ENCODE measurements around the gene ITPRIPL2.

The ITPRIPL2 gene

GRCh38 chr16:19084139-19084538, 29.6 kb upstream of the ITPRIPL2 start:
- Histone ChIP-seq H3K9ac (ENCODE audit: low read length) (no peak overlapping the region), H3K4me1 (ENCODE audit: control insufficient read depth, insufficient read depth, low read length) (peaks cover 4% of the 10 kb centered on the region), H3K27me3 (replicated peaks; ENCODE audit: control insufficient read depth, insufficient read depth, low read length) (no peaks in the 10 kb centered on the region), H3K9me3 (ENCODE audit: control insufficient read depth, low read length) (no peaks in the 10 kb centered on the region), H3K36me3 (ENCODE audit: control insufficient read depth, insufficient read depth, low read length, severe bottlenecking) (peaks cover 5% of the 10 kb centered on the region), H3K4me3 (ENCODE audit: low read length) (no peak overlapping the region)
- DNase-seq (ENCODE audit: low read depth) = no peak

DNA sequence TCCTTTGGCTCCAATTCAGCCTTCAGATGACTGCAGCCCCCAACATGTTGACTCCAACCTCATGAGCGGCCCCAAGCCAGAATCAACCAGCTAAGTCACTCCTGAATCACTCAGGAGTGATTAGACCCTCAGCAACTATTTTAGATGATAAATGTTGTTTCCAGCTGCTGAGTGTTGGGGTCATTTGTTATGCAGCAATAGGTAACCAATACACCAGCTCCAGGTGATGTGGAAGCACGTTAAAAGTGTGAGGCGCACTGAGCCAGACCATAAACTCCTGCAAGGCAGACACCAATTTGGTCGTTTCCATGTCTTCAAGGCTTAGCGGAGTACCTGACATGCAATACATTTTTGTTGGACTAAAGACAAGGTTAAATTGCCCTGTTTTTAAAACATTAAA, 28.9 kb upstream of the ITPRIPL2 start:
- no peak overlapping the region for H3K9ac ChIP-seq (ENCODE audit: low read length)

GRCh38 chr16:19085679-19086200, 28.0 kb upstream of the ITPRIPL2 start:
- H3K4me3 ChIP-seq (ENCODE audit: low read length) = peak overlapping the region; percentile 88
- DNase-seq (ENCODE audit: low read depth) = no peak
- no peaks in the 10 kb centered on the region for H3K27me3 ChIP-seq (replicated peaks; ENCODE audit: control insufficient read depth, insufficient read depth, low read length)
- peak overlapping the region; percentile 87 for H3K9ac ChIP-seq (ENCODE audit: low read length)
- H3K36me3 ChIP-seq (ENCODE audit: control insufficient read depth, insufficient read depth, low read length, severe bottlenecking) = no peaks in the 10 kb centered on the region
- no peaks in the 10 kb centered on the region for H3K9me3 ChIP-seq (ENCODE audit: control insufficient read depth, low read length)
- peaks cover 4% of the 10 kb centered on the region for H3K4me1 ChIP-seq (ENCODE audit: control insufficient read depth, insufficient read depth, low read length)

More for the DNA sequence above, 28.9 kb upstream of the ITPRIPL2 start:
- Histone ChIP-seq H3K27me3 (replicated peaks; ENCODE audit: control insufficient read depth, insufficient read depth, low read length) (no peaks in the 10 kb centered on the region), H3K36me3 (ENCODE audit: control insufficient read depth, insufficient read depth, low read length, severe bottlenecking) (peaks cover 1% of the 10 kb centered on the region), H3K4me3 (ENCODE audit: low read length) (no peak overlapping the region), H3K4me1 (ENCODE audit: control insufficient read depth, insufficient read depth, low read length) (peaks cover 4% of the 10 kb centered on the region), H3K9me3 (ENCODE audit: control insufficient read depth, low read length) (no peaks in the 10 kb centered on the region)
- DNase-seq (ENCODE audit: low read depth) = no peak

- Histone ChIP-seq H3K9me3 (ENCODE audit: control insufficient read depth, low read length) (no peaks in the 10 kb centered on the region), H3K27me3 (replicated peaks; ENCODE audit: control insufficient read depth, insufficient read depth, low read length) (no peaks in the 10 kb centered on the region), H3K9ac (ENCODE audit: low read length) (peak overlapping the region; percentile 87), H3K4me3 (ENCODE audit: low read length) (peak overlapping the region; percentile 88), H3K4me1 (ENCODE audit: control insufficient read depth, insufficient read depth, low read length) (peaks cover 5% of the 10 kb centered on the region), H3K36me3 (ENCODE audit: control insufficient read depth, insufficient read depth, low read length, severe bottlenecking) (no peaks in the 10 kb centered on the region)
- peak; percentile 97 for DNase-seq (ENCODE audit: low read depth)
Observed at GRCh38 chr16:19086322-19087199, 27.2 kb upstream of the ITPRIPL2 start.

- H3K27me3 ChIP-seq (replicated peaks; ENCODE audit: control insufficient read depth, insufficient read depth, low read length) = no peaks in the 10 kb centered on the region
- H3K4me1 ChIP-seq (ENCODE audit: control insufficient read depth, insufficient read depth, low read length) = peaks cover 13% of the 10 kb centered on the region
- H3K9me3 ChIP-seq (ENCODE audit: control insufficient read depth, low read length) = no peaks in the 10 kb centered on the region
- no peak overlapping the region for H3K4me3 ChIP-seq (ENCODE audit: low read length)
- DNase-seq (ENCODE audit: low read depth) = no peak
- no peak overlapping the region for H3K9ac ChIP-seq (ENCODE audit: low read length)
- H3K36me3 ChIP-seq (ENCODE audit: control insufficient read depth, insufficient read depth, low read length, severe bottlenecking) = no peaks in the 10 kb centered on the region
Observed at GRCh38 chr16:19088341-19088916, 25.3 kb upstream of the ITPRIPL2 start.

- Histone ChIP-seq H3K36me3 (ENCODE audit: control insufficient read depth, insufficient read depth, low read length, severe bottlenecking) (no peaks in the 10 kb centered on the region), H3K9me3 (ENCODE audit: control insufficient read depth, low read length) (no peaks in the 10 kb centered on the region), H3K9ac (ENCODE audit: low read length) (no peak overlapping the region), H3K4me3 (ENCODE audit: low read length) (no peak overlapping the region), H3K4me1 (ENCODE audit: control insufficient read depth, insufficient read depth, low read length) (peaks cover 13% of the 10 kb centered on the region), H3K27me3 (replicated peaks; ENCODE audit: control insufficient read depth, insufficient read depth, low read length) (no peaks in the 10 kb centered on the region)
- DNase-seq (ENCODE audit: low read depth) = no peak
Observed at GRCh38 chr16:19089410-19089955, 24.3 kb upstream of the ITPRIPL2 start.

- no peaks in the 10 kb centered on the region for H3K9me3 ChIP-seq (ENCODE audit: control insufficient read depth, low read length)
- no peaks in the 10 kb centered on the region for H3K27me3 ChIP-seq (replicated peaks; ENCODE audit: control insufficient read depth, insufficient read depth, low read length)
- H3K9ac ChIP-seq (ENCODE audit: low read length) = no peak overlapping the region
- H3K4me3 ChIP-seq (ENCODE audit: low read length) = no peak overlapping the region
- H3K4me1 ChIP-seq (ENCODE audit: control insufficient read depth, insufficient read depth, low read length) = peaks cover 13% of the 10 kb centered on the region
- no peaks in the 10 kb centered on the region for H3K36me3 ChIP-seq (ENCODE audit: control insufficient read depth, insufficient read depth, low read length, severe bottlenecking)
- DNase-seq (ENCODE audit: low read depth) = no peak
Observed at GRCh38 chr16:19090916-19091315, 22.8 kb upstream of the ITPRIPL2 start.

- peaks cover 9% of the 10 kb centered on the region for H3K4me1 ChIP-seq (ENCODE audit: control insufficient read depth, insufficient read depth, low read length)
- no peaks in the 10 kb centered on the region for H3K9me3 ChIP-seq (ENCODE audit: control insufficient read depth, low read length)
- H3K4me3 ChIP-seq (ENCODE audit: low read length) = no peak overlapping the region
- DNase-seq (ENCODE audit: low read depth) = no peak
- H3K36me3 ChIP-seq (ENCODE audit: control insufficient read depth, insufficient read depth, low read length, severe bottlenecking) = no peaks in the 10 kb centered on the region
- no peaks in the 10 kb centered on the region for H3K27me3 ChIP-seq (replicated peaks; ENCODE audit: control insufficient read depth, insufficient read depth, low read length)
- no peak overlapping the region for H3K9ac ChIP-seq (ENCODE audit: low read length)
Observed at GRCh38 chr16:19092653-19093410, 20.9 kb upstream of the ITPRIPL2 start.

- Histone ChIP-seq H3K36me3 (ENCODE audit: control insufficient read depth, insufficient read depth, low read length, severe bottlenecking) (no peaks in the 10 kb centered on the region), H3K4me3 (ENCODE audit: low read length) (no peak overlapping the region), H3K9ac (ENCODE audit: low read length) (no peak overlapping the region), H3K27me3 (replicated peaks; ENCODE audit: control insufficient read depth, insufficient read depth, low read length) (no peaks in the 10 kb centered on the region), H3K9me3 (ENCODE audit: control insufficient read depth, low read length) (peaks cover 5% of the 10 kb centered on the region), H3K4me1 (ENCODE audit: control insufficient read depth, insufficient read depth, low read length) (peaks cover 9% of the 10 kb centered on the region)
- no peak for DNase-seq (ENCODE audit: low read depth)
Observed at GRCh38 chr16:19093631-19094541, 19.9 kb upstream of the ITPRIPL2 start.

DNA sequence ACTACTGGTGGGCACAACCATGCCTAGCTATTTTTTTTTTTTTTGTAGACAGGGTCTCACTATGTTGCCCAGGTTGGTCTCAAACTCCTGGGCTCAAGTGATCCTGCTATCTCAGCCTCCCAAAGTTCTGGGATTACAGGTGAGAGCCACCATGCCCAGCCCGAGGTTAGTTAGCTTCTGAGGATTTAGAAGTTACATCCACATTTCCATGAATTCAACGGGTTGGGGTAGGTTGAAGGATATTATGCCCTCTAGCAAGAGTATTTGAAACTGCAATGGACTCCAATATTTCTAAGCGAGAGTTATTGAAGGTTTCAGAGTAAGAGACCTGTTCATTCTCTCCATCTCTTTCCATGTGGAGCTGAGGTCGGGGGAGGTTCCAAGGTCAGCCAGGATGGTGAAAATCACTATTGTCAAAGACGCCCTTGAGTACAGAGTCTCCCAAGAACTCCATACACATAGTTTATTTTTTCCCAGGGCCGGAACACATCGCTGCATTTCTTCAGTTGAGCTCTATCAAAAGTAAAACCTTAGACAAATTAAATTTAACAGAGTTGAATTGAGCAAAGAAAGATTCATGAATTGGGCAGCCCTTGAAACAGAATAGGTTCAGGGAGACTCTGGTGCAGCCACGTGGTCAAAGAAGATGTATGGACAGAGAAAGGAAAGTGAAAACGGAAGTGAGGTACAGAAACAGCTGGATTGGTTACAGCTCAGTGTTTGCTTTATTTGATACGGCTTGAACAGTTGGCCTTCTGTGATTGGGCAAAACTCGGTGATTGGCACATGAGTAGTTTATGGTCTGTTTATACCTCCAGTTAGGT, 19.0 kb upstream of the ITPRIPL2 start:
- peaks cover 9% of the 10 kb centered on the region for H3K4me1 ChIP-seq (ENCODE audit: control insufficient read depth, insufficient read depth, low read length)
- H3K9me3 ChIP-seq (ENCODE audit: control insufficient read depth, low read length) = peaks cover 5% of the 10 kb centered on the region
- no peak overlapping the region for H3K4me3 ChIP-seq (ENCODE audit: low read length)
- no peak for DNase-seq (ENCODE audit: low read depth)
- H3K36me3 ChIP-seq (ENCODE audit: control insufficient read depth, insufficient read depth, low read length, severe bottlenecking) = no peaks in the 10 kb centered on the region
- no peaks in the 10 kb centered on the region for H3K27me3 ChIP-seq (replicated peaks; ENCODE audit: control insufficient read depth, insufficient read depth, low read length)
- H3K9ac ChIP-seq (ENCODE audit: low read length) = no peak overlapping the region

All from adipocyte (in vitro differentiated cells).